Skin of body (tissue), 2 donors: ENCODE results near the gene STAU1. TPM values are rescaled to one million over a fixed set of nuclear protein-coding genes. Genes with fewer than 3 reads are reported as not detected.
"Not testable (repeated sequence)": the region's sequence is repeated elsewhere in the genome, so short reads cannot be mapped to it uniquely, and the experiment has no call there.

Experiments
- DNase-seq: peaks from one replicate; lab custom pipeline; 2025; lab: John Stamatoyannopoulos, UW
- total RNA-seq: library from RNA; depleted of rRNA; stranded (reverse); fragments of >200 nt; gene quantifications from one replicate; pipeline ENCODE4 v1.2.3, GENCODE V29; 2014

STAU1 gene
- total RNA-seq, 1 donor from 2014 or later: 41.2 TPM

GRCh38 chr20:49123982-49124381 is 64.2 kb downstream of the STAU1 start:
- DNase-seq: no peak

- no peak for DNase-seq
Observed at GRCh38 chr20:49122920-49123319, 65.2 kb downstream of the STAU1 start.

- DNase-seq: no peak
Observed at GRCh38 chr20:49119988-49120387, 68.1 kb downstream of the STAU1 start.

- no peak for DNase-seq
Observed at GRCh38 chr20:49118307-49118706, 69.8 kb downstream of the STAU1 start.

GRCh38 chr20:49115564-49115963 is 72.6 kb downstream of the STAU1 start:
- no peak for DNase-seq

GRCh38 chr20:49112596-49113274 is 75.4 kb downstream of the STAU1 start:
- no peak for DNase-seq

- DNase-seq: no peak
Observed at GRCh38 chr20:49110767-49111694, 77.1 kb downstream of the STAU1 start.

- DNase-seq: no peak
Observed at GRCh38 chr20:49106328-49106727, 81.8 kb downstream of the STAU1 start.

- not testable (repeated sequence) for DNase-seq
Observed at GRCh38 chr20:49104979-49105547, 83.1 kb downstream of the STAU1 start.

GRCh38 chr20:49104365-49104648 is 83.8 kb downstream of the STAU1 start:
- DNase-seq: no peak

- no peak for DNase-seq
Observed at GRCh38 chr20:49103647-49104364, 84.3 kb downstream of the STAU1 start.

- DNase-seq: no peak
Observed at GRCh38 chr20:49103019-49103418, 85.1 kb downstream of the STAU1 start.

- DNase-seq: no peak
Observed at GRCh38 chr20:49100972-49101371, 87.2 kb downstream of the STAU1 start.

- not testable (repeated sequence) for DNase-seq
Observed at GRCh38 chr20:49100292-49100691, 87.8 kb downstream of the STAU1 start.

GRCh38 chr20:49099011-49099410 is 89.1 kb downstream of the STAU1 start:
- no peak for DNase-seq

GRCh38 chr20:49098136-49098535 is 90.0 kb downstream of the STAU1 start:
- no peak for DNase-seq

- DNase-seq: no peak
Observed at GRCh38 chr20:49097159-49097558, 91.0 kb downstream of the STAU1 start.

- no peak for DNase-seq
Observed at GRCh38 chr20:49096203-49096730, 91.9 kb downstream of the STAU1 start.

- no peak for DNase-seq
Observed at GRCh38 chr20:49091762-49092161, 96.4 kb downstream of the STAU1 start.

GRCh38 chr20:49091104-49091503 is 97.0 kb downstream of the STAU1 start:
- DNase-seq: no peak

- not testable (repeated sequence) for DNase-seq
Observed at GRCh38 chr20:49082295-49082694, 105.8 kb downstream of the STAU1 start.

- no peak for DNase-seq
Observed at GRCh38 chr20:49078310-49078709, 109.8 kb downstream of the STAU1 start.
